Measurements from ENCODE around the gene SECTM1.

The SECTM1 gene

DNA sequence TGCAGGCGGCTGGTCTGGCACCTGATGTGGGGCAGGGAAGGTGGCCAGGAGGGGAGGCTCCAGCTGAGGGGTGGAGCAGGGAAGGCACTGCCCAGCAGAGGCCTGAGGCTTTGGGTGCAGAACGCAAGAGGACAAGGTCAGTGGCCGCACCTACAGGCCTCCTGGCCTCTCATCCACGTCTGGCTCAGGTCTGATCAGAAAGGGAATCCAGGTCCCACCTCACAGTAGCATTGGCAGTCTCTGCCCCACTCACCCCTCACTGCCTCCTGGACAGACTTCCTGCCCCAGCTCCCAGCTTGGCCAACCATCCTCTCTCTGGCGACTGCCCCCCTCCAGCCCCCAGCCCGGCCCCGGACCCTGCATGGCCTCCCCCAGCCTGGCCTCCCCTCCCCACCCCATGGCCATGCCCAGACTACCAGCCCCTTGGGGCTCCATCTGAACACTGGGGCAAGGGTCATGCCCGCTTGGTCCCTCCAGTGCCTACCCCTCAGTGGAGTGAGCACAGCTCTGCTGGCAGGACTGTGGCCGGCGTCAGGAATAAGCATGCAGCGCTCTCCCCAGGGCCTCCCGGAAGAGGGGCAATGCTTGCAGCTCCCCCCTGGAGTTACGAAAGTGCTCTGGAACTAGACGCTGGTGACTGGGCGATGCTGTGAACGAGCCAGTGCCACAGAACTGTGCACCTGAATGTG lies 42.6 kb upstream of the SECTM1 start:
- Histone ChIP-seq H3F3A (ENCODE audit: control insufficient read depth, insufficient read depth) (no peaks in the 10 kb centered on the region), H3K4me2 (ENCODE audit: low read length) (no peak overlapping the region), H3K27me3 (ENCODE audit: control insufficient read depth, low read length) (peaks cover 6% of the 10 kb centered on the region), H4K20me1 (ENCODE audit: control insufficient read depth, insufficient read depth, low read depth, low read length) (no peaks in the 10 kb centered on the region), H3K4me1 (ENCODE audit: control insufficient read depth, low read length) (no peaks in the 10 kb centered on the region), H3K4me3 (ENCODE audit: low read length) (no peak overlapping the region), H3K79me2 (ENCODE audit: control insufficient read depth, low read length) (no peaks in the 10 kb centered on the region), H3K36me3 (ENCODE audit: control insufficient read depth, low read length) (no peaks in the 10 kb centered on the region), H3K9me3 (ENCODE audit: control insufficient read depth, insufficient read depth, low read length) (no peaks in the 10 kb centered on the region), H3K9me2 (replicated peaks; ENCODE audit: control insufficient read depth, low read length) (no peaks in the 10 kb centered on the region), H3K27ac (ENCODE audit: low read depth, low read length) (no peak overlapping the region)
- TF ChIP-seq, protein P1, sequence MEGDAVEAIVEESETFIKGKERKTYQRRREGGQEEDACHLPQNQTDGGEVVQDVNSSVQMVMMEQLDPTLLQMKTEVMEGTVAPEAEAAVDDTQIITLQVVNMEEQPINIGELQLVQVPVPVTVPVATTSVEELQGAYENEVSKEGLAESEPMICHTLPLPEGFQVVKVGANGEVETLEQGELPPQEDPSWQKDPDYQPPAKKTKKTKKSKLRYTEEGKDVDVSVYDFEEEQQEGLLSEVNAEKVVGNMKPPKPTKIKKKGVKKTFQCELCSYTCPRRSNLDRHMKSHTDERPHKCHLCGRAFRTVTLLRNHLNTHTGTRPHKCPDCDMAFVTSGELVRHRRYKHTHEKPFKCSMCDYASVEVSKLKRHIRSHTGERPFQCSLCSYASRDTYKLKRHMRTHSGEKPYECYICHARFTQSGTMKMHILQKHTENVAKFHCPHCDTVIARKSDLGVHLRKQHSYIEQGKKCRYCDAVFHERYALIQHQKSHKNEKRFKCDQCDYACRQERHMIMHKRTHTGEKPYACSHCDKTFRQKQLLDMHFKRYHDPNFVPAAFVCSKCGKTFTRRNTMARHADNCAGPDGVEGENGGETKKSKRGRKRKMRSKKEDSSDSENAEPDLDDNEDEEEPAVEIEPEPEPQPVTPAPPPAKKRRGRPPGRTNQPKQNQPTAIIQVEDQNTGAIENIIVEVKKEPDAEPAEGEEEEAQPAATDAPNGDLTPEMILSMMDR (IDR thresholded peaks at IDR 0.05; ENCODE audit: low read depth, low read length, poor library complexity, severe bottlenecking): no peak
- TF ChIP-seq EZH2phosphoT487 (IDR thresholded peaks at IDR 0.05; ENCODE audit: borderline replicate concordance, low read length): no peak

DNA sequence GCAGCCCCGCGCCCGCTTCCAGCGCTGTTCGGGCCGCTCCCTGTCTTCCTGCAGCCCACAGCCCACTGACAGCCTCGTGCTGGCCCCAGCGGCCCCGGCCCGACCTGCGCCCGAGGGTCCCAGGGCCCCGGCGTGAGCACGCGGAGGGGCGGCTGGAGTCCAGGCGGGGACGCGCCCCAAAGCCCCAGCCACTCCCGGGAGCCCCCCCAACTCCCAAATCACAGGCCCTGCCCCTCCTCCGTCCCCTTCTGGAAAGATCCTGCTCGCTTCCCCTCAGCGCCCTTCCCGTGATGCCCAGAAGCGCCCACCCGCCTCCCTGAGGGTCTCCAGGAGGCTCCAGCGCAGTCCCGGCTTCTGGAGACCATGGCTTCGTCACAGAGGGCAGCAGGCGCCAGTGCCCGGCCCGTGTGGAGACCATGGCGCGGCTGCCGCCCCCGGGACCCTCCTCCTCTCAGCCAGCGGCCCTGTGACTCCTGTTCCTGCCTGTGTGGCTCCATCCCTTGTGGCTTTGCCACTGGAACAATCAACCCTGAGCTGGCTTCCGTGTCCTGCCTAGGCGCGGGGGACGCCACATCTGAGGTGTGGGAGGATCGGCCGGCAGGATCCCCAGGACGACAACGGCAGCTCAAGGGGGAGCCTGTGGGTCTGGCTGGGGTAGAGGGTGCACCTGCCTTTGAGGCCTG lies 41.9 kb upstream of the SECTM1 start:
- TF ChIP-seq EZH2phosphoT487 (IDR thresholded peaks at IDR 0.05; ENCODE audit: borderline replicate concordance, low read length): no peak
- TF ChIP-seq, protein P1 (IDR thresholded peaks at IDR 0.05; ENCODE audit: low read depth, low read length, poor library complexity, severe bottlenecking): no peak
- Histone ChIP-seq H3F3A (ENCODE audit: control insufficient read depth, insufficient read depth) (no peaks in the 10 kb centered on the region), H3K9me3 (ENCODE audit: control insufficient read depth, insufficient read depth, low read length) (no peaks in the 10 kb centered on the region), H3K27ac (ENCODE audit: low read depth, low read length) (no peak overlapping the region), H3K79me2 (ENCODE audit: control insufficient read depth, low read length) (no peaks in the 10 kb centered on the region), H3K9me2 (replicated peaks; ENCODE audit: control insufficient read depth, low read length) (no peaks in the 10 kb centered on the region), H3K4me3 (ENCODE audit: low read length) (no peak overlapping the region), H3K36me3 (ENCODE audit: control insufficient read depth, low read length) (no peaks in the 10 kb centered on the region), H3K4me1 (ENCODE audit: control insufficient read depth, low read length) (peaks cover 7% of the 10 kb centered on the region), H4K20me1 (ENCODE audit: control insufficient read depth, insufficient read depth, low read depth, low read length) (no peaks in the 10 kb centered on the region), H3K27me3 (ENCODE audit: control insufficient read depth, low read length) (peaks cover 13% of the 10 kb centered on the region), H3K4me2 (ENCODE audit: low read length) (no peak overlapping the region)

DNA sequence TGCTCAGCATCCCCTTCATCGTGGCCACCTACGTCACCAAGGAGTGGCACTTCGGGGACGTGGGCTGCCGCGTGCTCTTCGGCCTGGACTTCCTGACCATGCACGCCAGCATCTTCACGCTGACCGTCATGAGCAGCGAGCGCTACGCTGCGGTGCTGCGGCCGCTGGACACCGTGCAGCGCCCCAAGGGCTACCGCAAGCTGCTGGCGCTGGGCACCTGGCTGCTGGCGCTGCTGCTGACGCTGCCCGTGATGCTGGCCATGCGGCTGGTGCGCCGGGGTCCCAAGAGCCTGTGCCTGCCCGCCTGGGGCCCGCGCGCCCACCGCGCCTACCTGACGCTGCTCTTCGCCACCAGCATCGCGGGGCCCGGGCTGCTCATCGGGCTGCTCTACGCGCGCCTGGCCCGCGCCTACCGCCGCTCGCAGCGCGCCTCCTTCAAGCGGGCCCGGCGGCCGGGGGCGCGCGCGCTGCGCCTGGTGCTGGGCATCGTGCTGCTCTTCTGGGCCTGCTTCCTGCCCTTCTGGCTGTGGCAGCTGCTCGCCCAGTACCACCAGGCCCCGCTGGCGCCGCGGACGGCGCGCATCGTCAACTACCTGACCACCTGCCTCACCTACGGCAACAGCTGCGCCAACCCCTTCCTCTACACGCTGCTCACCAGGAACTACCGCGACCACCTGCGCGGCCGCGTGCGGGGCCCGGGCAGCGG lies 41.2 kb upstream of the SECTM1 start:
- no peak for TF ChIP-seq EZH2phosphoT487 (IDR thresholded peaks at IDR 0.05; ENCODE audit: borderline replicate concordance, low read length)
- no peak overlapping the region for H3K4me2 ChIP-seq (ENCODE audit: low read length)
- no peaks in the 10 kb centered on the region for H4K20me1 ChIP-seq (ENCODE audit: control insufficient read depth, insufficient read depth, low read depth, low read length)
- H3K79me2 ChIP-seq (ENCODE audit: control insufficient read depth, low read length): no peaks in the 10 kb centered on the region
- H3K27me3 ChIP-seq (ENCODE audit: control insufficient read depth, low read length): peaks cover 16% of the 10 kb centered on the region
- no peaks in the 10 kb centered on the region for H3K9me3 ChIP-seq (ENCODE audit: control insufficient read depth, insufficient read depth, low read length)
- no peak overlapping the region for H3K4me3 ChIP-seq (ENCODE audit: low read length)
- H3K36me3 ChIP-seq (ENCODE audit: control insufficient read depth, low read length): no peaks in the 10 kb centered on the region
- peaks cover 9% of the 10 kb centered on the region for H3K4me1 ChIP-seq (ENCODE audit: control insufficient read depth, low read length)
- no peak overlapping the region for H3K27ac ChIP-seq (ENCODE audit: low read depth, low read length)
- no peaks in the 10 kb centered on the region for H3F3A ChIP-seq (ENCODE audit: control insufficient read depth, insufficient read depth)
- H3K9me2 ChIP-seq (replicated peaks; ENCODE audit: control insufficient read depth, low read length): no peaks in the 10 kb centered on the region

Data from DOHH2 (cell line).